Measurements from ENCODE around the gene ITGAL.

GRCh38 chr16:30554557-30555314 is 82.2 kb downstream of the ITGAL start:
- TF ChIP-seq CTCF (conservative IDR thresholded peaks at IDR 0.05): no peak
- TF ChIP-seq EZH2 (IDR thresholded peaks at IDR 0.05; ENCODE audit: low read depth): no peak
